ENCODE measurements around the gene NFKB2.

The NFKB2 gene

GRCh38 chr10:102405108-102405571 is 9.6 kb downstream of the NFKB2 start:
- Histone ChIP-seq H3K27me3 (ENCODE audit: low read length) (no peaks in the 10 kb centered on the region), H3K79me2 (ENCODE audit: insufficient read depth, low read length) (no peaks in the 10 kb centered on the region), H3K4me2 (ENCODE audit: low read depth, low read length, poor library complexity, severe bottlenecking) (no peak overlapping the region), H3K9me3 (ENCODE audit: insufficient read depth, low read length) (no peaks in the 10 kb centered on the region), H3K4me3 (ENCODE audit: insufficient read depth, low read length, poor library complexity, severe bottlenecking) (no peak overlapping the region), H3K9ac (ENCODE audit: low read length) (no peak overlapping the region), H3F3A (ENCODE audit: insufficient read depth) (no peaks in the 10 kb centered on the region), H4K20me1 (ENCODE audit: low read depth, low read length) (no peaks in the 10 kb centered on the region), H3K27ac (ENCODE audit: low read depth, low read length) (no peak overlapping the region), H3K36me3 (ENCODE audit: low read length) (no peaks in the 10 kb centered on the region), H2AFZ (ENCODE audit: low read depth, low read length, severe bottlenecking) (no peak overlapping the region), H3K9me2 (replicated peaks; ENCODE audit: insufficient read depth, low read length) (no peaks in the 10 kb centered on the region)
- TF ChIP-seq, protein P1, sequence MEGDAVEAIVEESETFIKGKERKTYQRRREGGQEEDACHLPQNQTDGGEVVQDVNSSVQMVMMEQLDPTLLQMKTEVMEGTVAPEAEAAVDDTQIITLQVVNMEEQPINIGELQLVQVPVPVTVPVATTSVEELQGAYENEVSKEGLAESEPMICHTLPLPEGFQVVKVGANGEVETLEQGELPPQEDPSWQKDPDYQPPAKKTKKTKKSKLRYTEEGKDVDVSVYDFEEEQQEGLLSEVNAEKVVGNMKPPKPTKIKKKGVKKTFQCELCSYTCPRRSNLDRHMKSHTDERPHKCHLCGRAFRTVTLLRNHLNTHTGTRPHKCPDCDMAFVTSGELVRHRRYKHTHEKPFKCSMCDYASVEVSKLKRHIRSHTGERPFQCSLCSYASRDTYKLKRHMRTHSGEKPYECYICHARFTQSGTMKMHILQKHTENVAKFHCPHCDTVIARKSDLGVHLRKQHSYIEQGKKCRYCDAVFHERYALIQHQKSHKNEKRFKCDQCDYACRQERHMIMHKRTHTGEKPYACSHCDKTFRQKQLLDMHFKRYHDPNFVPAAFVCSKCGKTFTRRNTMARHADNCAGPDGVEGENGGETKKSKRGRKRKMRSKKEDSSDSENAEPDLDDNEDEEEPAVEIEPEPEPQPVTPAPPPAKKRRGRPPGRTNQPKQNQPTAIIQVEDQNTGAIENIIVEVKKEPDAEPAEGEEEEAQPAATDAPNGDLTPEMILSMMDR (IDR thresholded peaks at IDR 0.05; ENCODE audit: insufficient read depth, low read length, poor library complexity, severe bottlenecking) = no peak
- no peak for TF ChIP-seq EZH2phosphoT487 (conservative IDR thresholded peaks at IDR 0.05; ENCODE audit: low read length)

GRCh38 chr10:102405632-102406031 is 10.1 kb downstream of the NFKB2 start:
- Histone ChIP-seq H3K9me2 (replicated peaks; ENCODE audit: insufficient read depth, low read length) (no peaks in the 10 kb centered on the region), H3F3A (ENCODE audit: insufficient read depth) (no peaks in the 10 kb centered on the region), H3K36me3 (ENCODE audit: low read length) (no peaks in the 10 kb centered on the region), H4K20me1 (ENCODE audit: low read depth, low read length) (no peaks in the 10 kb centered on the region), H3K27ac (ENCODE audit: low read depth, low read length) (no peak overlapping the region), H3K79me2 (ENCODE audit: insufficient read depth, low read length) (no peaks in the 10 kb centered on the region), H3K9ac (ENCODE audit: low read length) (no peak overlapping the region), H3K27me3 (ENCODE audit: low read length) (no peaks in the 10 kb centered on the region), H3K4me3 (ENCODE audit: insufficient read depth, low read length, poor library complexity, severe bottlenecking) (no peak overlapping the region), H3K4me2 (ENCODE audit: low read depth, low read length, poor library complexity, severe bottlenecking) (no peak overlapping the region), H3K9me3 (ENCODE audit: insufficient read depth, low read length) (no peaks in the 10 kb centered on the region), H2AFZ (ENCODE audit: low read depth, low read length, severe bottlenecking) (no peak overlapping the region)
- TF ChIP-seq, protein P1 (IDR thresholded peaks at IDR 0.05; ENCODE audit: insufficient read depth, low read length, poor library complexity, severe bottlenecking) = no peak
- no peak for TF ChIP-seq EZH2phosphoT487 (conservative IDR thresholded peaks at IDR 0.05; ENCODE audit: low read length)

DNA sequence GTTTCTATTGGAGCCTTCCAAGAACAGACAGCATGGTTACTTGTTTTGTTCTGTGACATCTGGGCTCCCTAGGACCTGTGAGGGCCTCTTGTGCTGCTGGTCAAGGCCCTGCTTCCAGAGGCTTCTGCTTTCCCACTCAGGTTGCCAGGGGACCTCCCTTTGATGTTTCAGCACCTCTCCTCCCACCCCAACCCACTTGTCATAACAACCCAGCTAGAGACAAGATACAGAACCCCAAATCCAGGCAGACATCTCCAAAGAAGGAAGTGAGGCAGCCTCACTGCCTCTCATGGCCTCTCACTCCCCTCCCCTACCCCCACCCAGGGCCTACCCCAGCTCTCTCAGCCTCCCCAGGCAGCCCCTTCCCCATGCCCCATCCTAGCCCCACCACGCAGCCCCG is 11.3 kb downstream of the NFKB2 start:
- TF ChIP-seq, protein P1 (IDR thresholded peaks at IDR 0.05; ENCODE audit: insufficient read depth, low read length, poor library complexity, severe bottlenecking) = no peak
- TF ChIP-seq EZH2phosphoT487 (conservative IDR thresholded peaks at IDR 0.05; ENCODE audit: low read length) = no peak
- H2AFZ ChIP-seq (ENCODE audit: low read depth, low read length, severe bottlenecking) = no peak overlapping the region
- H3F3A ChIP-seq (ENCODE audit: insufficient read depth) = no peaks in the 10 kb centered on the region
- H3K79me2 ChIP-seq (ENCODE audit: insufficient read depth, low read length) = no peaks in the 10 kb centered on the region
- H3K9me3 ChIP-seq (ENCODE audit: insufficient read depth, low read length) = no peaks in the 10 kb centered on the region
- H3K9me2 ChIP-seq (replicated peaks; ENCODE audit: insufficient read depth, low read length) = no peaks in the 10 kb centered on the region
- H3K4me3 ChIP-seq (ENCODE audit: insufficient read depth, low read length, poor library complexity, severe bottlenecking) = no peak overlapping the region
- no peak overlapping the region for H3K4me2 ChIP-seq (ENCODE audit: low read depth, low read length, poor library complexity, severe bottlenecking)
- no peaks in the 10 kb centered on the region for H4K20me1 ChIP-seq (ENCODE audit: low read depth, low read length)
- H3K27me3 ChIP-seq (ENCODE audit: low read length) = no peaks in the 10 kb centered on the region
- no peak overlapping the region for H3K9ac ChIP-seq (ENCODE audit: low read length)
- H3K36me3 ChIP-seq (ENCODE audit: low read length) = no peaks in the 10 kb centered on the region
- H3K27ac ChIP-seq (ENCODE audit: low read depth, low read length) = no peak overlapping the region
